HL-60/S4 treated with retinoic acid at 250 ng/mL for 4 days and 3 days (cell line): ENCODE data around the gene SEMA3B.
"Not testable (repeated sequence)": the region's sequence is repeated elsewhere in the genome, so short reads cannot be mapped to it uniquely, and the experiment has no call there.

Source experiments
- in situ Hi-C: fragments of 300-500 bp; cut with MboI; formaldehyde crosslinking; loops from 2 replicates; pipeline ENCODE4 v1.7.0; 2022; ENCODE audit warnings: low sequenced_read_pairs

The SEMA3B gene

DNA sequence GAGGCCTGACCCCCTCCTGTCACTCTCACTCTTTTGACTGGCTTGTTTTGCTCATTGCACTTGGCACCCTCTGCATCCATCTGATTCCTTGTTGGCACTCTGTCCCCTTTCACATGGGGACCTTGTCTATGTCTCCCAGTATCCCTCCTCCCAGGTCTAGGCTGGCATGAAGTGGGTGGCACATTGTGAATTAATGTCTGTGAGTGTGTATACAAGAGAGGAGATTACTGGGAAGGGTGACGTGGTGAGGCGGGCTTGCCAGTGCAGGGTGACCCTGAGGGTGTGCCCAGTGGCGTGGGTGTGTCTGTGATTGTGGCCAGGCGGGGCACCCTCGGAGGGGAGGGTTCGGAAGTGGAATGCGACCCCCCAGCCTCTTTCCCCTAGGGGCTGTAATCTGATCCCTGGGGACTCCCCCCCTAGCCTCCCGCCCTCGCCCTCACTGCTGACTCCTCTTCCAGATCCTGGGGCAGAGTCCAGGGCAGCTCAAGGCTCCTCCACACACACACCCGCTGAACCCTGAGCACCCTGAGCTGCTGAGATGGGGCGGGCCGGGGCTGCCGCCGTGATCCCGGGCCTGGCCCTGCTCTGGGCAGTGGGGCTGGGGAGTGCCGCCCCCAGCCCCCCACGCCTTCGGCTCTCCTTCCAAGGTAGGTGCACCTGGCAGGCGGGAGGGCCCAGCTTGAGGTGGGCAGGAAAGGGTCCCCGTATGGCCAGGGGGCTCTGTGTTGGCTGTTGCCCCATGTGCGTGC is at the start of gene SEMA3B:
TSS of gene SEMA3B (plus strand) at position 445 of the 749 bp plus-strand sequence. CDS start at position 539, 94 bp downstream.
- in situ Hi-C loops = no loop called here

DNA sequence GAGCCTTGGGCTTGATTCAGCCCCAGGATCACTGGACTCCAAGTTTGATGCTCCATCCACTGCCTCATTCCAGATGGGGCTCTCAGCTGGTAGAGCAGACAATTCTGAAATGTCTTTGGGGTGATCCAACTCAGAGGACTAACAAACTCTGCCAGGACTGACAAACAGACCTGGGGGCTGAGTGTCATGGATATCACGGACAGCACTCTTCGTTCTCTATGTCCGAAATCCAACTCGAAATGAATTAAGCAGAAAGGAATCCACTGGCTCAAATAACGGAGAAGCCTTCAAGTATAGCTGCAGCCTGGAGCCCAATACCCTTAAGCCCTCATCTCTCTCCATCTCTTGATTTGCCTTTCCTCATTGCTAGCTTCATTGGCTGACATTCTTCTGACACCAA is 49.7 kb upstream of the SEMA3B start:
- in situ Hi-C loops = no loop called here

DNA sequence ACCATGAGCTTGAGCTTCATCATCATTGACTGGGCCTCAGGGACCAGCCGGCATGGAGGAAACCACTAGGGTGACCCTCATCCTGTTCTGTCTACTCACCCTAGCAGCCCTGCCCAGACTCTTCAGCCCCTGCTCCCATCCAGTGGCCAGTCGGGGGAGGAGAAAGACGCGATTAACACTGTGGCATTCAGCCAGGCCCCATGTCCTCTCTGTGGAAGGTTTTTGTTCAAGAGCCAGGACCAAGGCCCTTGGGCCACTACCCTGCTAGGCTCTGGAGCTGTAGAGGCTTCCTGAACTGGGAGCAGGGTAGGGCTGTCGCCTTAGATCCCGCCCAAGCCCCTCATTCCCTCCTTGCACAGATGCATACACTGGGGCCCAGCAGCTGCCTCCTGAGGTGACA is 48.8 kb upstream of the SEMA3B start:
- in situ Hi-C loops = no loop called here

DNA sequence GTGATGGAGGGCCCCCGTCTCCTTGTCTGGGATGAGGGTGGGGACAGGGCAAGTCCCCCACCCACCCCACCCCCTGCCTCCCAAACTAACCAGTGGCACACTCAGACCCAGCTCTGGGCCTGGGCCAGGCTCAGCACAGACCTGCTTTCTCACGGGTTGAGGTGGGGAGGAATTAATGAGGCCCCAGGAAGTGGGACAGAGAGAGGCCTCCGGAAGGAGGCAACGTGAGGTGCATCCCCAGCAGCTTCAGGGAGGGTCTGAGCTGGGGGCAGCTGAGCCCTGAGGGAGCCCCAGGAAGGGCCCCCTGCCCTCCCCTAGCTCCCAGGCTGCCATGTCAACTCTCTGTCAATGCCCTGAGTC is 47.9 kb upstream of the SEMA3B start:
- in situ Hi-C loops = no loop called here

DNA sequence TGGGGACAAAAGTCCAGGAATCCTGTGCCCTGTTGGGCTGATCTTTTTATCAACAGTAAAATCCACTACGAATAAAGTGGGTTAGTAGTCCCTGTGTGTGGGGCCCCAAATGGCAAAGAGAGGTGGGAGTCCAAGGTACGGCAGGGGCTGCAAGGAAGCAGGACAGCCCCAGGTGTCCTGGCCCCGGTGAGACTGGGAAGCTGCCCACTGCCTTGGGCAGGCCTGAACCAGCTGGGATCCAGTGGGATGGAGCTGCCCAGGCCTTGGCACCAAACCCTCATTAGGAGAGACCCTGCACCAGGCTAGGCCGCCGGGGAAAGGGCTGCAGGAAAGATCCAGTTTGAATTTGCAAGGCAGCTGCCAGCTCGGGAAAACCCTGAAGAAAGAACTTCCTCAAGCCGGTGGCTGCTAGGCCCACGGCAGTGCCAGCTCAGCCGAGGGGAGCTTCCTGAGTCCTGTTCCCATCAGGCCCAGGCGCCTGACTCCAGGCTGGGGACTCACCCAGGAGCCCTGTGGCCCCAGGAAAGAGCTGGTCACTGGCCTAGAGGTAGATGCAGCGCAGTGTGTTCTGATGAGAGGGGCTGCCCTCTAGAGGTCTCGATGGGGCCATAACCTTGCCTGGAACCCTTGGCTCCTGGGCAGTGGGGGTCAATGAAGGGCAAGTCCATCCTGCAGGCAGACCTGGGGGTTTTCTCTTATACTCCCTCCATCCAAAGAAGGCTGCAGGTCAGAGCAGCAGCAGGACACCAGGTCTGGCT is 47.4 kb upstream of the SEMA3B start:
- in situ Hi-C loops = no loop called here

DNA sequence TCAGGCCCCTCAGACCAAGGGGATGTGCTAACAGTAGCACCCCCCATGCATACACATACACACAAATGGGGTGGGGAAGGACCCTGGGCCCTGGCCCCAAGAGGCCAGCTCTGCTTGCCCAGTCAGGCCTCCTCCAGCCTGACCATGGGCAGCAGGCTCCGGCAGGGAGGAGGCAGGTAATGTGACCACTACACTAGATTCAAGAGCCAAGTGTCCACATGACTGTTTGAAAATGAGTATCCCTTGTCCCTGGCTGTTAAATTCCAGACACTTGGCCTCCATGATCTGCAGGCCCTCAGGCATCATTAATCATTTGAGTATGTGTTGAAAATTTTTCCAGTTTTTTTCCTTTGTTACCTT is 46.8 kb upstream of the SEMA3B start:
- in situ Hi-C loops = no loop called here

DNA sequence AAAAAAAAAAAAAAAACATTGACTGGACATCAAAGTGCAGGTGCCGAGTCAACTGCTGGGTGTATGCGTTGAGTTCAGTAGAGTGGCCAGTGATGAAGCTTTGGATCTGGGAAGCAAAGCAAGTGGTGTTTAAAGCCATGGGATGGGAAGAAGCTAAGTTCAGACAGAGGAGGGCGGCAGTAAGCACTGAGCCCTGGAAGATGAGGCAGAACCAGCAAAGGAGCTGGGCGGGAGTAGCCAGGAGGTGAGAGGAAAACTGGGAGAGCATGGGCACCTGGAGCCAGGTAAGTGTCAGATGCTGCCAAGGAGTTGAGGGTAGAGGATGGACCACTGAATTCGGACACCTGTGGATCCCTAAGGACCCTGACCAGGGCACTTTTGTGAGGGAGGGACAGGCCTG is 44.3 kb upstream of the SEMA3B start:
- in situ Hi-C loops = no loop called here

DNA sequence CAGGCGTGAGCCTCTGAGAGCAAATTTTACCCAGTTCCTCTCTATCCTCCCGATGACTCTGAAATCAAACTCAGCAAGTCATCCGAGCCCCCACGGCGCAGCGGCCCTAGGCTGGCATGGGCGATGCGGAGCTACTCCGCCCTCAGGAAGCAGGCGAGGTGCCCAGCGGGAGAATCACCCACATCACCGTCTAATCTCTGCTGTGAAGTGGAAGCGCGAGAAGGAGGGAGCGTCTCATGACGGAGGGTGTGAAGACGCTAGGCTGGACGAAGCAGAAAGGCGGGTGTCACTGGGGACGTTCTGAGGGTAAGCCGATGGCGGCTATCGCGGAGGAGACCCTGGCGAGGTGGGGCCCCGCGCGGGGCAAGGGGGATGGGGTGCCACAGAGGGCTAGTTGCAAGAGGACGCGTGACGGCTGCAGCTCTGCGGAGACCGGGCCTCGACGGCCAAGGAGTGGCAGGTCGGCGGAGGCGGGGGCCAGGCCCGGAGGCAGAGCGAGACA is 42.0 kb upstream of the SEMA3B start:
- in situ Hi-C loops = no loop called here

DNA sequence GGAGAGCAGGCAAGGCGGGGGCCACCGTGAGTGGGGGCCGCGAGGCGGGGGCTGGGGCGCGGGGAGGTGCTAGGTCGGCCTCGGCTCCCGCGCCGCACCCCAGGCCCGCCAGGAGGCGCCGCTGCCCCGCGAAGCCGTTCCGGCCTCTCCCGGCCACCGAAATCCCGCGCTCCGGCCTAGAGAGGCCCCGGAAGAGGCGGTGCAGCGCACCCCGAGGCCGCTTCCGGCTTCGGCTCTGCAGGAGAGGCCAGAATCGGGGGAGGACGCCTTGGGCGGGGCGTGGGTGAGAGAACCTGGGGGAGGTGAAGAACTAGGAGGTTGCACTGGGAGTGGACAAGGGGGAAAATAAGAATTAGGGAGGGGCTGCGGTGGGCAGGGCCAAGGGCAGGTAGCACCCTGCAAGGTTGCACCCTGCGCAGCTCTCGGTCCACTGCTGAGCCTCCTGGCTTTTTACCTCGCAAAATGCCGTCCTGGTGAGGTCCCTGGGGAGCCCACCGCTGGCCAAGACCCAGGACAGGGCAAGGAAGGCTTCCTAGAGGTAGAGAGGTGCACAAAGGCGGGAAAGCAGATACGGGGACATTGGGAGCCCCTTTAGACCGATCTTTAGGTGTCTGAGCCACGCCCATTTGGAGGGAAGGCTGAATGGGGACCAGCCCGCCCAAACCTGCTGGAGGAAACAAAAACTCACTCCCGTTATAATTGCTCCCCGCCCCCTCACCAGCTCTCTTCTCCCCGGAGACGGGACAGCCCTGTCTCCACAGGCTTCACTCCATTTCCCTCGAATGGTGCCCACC is 41.4 kb upstream of the SEMA3B start:
- in situ Hi-C loops = no loop called here

DNA sequence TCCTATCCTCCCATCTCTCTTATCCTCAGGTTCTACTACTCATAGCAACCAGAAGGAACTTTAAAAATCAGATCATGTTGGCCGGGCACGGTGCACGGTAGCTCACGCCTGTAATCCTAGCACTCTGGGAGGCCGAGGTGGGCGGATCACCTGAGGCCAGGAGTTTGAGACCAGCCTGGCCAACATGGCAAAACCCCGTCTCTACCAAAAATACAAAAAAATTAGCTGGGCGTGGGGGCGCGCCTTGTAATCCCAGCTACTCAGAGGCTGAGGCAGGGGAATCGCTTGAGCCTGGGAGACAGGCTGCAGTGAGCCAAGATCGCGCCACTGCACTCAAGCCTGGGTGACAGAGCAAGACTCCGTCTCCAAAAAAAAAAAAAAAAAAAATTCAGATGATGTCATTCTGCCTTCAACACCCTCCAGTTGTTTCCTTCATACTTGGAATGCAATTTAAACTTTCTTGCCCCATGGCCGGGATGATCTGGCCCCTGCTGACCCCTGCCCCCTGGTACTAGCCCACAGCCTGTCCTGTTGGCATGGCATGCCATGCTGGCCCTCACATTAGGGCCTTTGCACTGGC is 40.7 kb upstream of the SEMA3B start:
- in situ Hi-C loops = not testable (repeated sequence)

DNA sequence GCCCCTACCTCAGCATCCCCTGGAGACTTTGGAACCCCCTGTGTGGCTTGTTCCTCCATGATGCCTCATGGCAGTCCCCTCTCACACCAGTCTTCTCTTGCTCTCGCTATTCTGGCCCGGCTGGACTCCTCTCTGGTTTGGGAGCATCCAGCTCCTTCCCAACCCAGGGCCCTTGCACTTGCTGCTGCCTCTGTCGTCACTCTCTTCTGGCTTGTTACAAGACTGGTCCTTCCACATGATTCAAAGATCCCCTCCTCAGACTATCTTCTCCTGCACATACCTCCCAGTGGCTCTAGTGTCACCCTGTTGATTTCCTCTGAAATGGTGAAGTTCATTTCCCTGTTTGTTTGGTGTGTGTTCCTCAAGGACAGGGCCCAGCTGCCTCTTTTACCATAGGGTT is 39.5 kb upstream of the SEMA3B start:
- in situ Hi-C loops = no loop called here

DNA sequence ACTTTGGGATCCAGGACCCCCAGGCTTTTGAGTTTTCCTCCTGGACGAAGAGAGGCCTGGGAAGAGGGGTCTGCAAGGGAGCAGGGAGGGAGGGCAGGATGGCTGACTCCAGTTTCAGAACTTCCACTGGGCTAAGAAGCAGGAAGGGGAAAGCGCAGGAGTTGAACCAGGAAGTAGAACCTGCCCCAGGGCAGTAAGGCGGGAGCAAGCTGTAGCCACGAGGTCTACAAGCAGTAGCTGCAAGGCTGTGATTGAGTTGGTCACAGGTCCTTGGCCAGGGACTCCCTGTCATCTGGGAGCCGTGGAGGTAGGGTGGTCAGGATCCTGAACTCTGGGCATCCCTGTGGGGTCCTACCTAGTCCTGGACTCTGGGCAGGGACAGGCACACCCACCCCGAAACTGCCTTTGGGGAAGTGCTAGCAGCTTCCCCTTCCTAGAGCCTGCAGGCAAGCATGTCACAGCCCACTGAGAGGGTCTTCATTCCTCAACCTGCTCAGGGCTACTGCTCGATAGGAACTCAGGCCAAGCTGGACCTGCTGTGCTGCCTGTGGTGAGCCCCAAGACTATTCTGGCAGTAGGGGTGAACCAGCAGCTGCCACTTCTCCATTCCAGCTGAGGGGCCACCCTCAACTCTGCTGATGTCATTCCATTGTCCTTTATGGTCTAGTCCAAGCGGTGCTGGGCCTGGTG is 38.7 kb upstream of the SEMA3B start:
- in situ Hi-C loops = no loop called here

DNA sequence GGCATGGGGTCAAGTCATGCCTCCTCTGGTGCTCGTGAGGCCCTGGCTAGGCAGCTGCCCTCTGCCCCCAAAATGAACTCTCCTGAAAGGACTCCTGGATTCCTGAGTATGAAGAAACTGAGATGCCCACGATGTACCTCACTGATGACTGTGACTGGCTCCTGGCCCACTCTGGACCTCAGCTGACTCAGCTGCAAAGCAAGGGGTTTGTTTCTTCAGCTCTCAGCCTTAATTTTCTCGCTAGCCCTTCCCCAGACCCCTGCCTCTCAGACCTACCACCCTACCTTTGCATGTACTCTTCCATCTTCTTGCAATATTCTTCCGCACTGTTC is 38.2 kb upstream of the SEMA3B start:
- in situ Hi-C loops = no loop called here

DNA sequence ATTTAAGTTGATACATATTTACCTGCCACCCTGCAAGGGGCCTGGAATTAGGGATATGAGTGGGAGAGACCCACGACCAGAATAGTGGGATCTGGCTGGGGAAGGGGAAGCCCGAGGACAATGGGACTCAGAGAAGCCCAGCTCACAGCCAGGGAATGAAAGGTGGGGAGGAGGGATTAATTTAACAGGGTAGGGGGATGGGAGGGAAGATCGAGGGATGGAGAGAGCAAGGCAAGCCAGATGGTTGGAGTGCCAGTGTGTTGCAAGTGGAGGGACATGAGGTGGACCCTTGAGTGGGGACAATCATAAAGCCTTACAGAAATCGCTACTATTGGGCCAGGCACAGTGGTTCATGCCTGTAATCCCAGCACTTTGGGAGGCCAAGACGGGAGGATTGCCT is 37.4 kb upstream of the SEMA3B start:
- in situ Hi-C loops = no loop called here

DNA sequence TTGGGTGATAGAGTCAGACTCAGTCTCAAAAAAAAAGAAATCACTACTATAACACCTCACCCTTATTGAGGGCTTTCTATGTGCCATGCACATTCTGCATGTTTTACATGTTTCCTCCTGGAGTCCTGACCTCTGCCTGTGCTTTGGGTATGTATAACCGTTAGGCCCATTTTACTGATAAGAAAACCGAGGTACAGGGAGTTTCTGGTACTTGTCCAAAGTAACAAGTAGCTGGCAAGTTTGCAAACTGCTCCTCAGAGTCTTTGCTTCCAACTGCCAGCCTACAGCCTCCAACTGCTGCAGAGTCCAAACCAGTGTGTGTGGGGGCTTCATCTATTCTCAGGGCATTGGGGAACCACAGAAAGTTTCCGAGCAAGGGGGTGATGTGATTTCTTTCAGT is 36.6 kb upstream of the SEMA3B start:
- in situ Hi-C loops = no loop called here

DNA sequence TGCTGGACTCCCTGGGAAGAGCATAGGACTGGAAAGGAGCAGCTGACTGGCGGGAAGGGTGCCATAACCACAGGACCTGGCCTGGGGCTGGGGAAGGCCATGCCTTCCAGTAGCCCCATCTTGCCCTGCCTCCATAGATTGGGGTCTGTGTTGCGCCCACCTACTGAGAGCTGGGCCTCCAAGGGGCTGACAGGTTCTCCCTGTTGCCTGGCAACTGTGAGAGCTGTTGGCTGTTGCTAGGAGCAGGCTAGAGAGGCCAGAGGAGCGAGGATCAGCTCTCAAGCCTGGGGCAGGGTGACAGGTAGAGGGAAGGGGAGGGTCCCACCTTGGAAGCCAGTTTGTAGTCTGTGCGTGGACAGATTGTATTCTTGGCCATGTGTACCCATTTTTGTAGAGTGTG is 35.8 kb upstream of the SEMA3B start:
- in situ Hi-C loops = no loop called here

DNA sequence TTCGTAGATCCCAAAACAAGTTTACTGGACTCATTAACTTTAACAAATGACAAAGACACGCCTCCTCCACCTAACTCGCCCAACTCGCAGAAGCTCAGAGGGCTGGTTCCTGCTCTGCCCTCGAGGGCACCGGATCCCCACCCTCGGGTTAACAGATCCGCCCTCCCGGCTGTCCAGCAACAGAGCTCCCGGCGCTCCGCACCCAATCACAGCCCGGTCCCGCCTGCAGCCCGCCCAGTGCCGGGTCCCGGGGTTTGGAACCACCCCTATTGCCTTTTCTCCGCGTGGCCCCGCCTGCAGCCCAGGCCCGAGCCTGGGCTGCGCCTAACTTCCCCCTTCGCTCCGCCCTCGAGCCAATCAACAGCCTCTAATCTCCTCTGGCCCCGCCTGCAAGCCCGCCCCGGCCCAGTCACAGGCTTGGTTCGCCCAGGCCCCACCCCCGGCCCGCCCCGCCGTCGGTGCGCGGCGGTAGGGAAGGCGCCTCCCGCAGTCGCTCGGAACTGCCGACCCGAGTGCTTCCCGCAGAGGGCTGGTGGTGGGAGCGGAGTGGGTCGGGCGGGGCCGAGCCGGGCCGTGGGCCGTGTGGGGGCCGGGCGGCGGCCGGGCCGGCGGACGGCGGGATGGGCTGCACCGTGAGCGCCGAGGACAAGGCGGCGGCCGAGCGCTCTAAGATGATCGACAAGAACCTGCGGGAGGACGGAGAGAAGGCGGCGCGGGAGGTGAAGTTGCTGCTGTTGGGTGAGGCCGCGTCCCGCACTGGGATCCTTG is 33.0 kb upstream of the SEMA3B start, which contains the start of gene GNAI2:
TSS of gene GNAI2 (plus strand) at position 489 of the 768 bp plus-strand sequence. CDS start at position 621, 132 bp downstream.
- in situ Hi-C loops = no loop called here

DNA sequence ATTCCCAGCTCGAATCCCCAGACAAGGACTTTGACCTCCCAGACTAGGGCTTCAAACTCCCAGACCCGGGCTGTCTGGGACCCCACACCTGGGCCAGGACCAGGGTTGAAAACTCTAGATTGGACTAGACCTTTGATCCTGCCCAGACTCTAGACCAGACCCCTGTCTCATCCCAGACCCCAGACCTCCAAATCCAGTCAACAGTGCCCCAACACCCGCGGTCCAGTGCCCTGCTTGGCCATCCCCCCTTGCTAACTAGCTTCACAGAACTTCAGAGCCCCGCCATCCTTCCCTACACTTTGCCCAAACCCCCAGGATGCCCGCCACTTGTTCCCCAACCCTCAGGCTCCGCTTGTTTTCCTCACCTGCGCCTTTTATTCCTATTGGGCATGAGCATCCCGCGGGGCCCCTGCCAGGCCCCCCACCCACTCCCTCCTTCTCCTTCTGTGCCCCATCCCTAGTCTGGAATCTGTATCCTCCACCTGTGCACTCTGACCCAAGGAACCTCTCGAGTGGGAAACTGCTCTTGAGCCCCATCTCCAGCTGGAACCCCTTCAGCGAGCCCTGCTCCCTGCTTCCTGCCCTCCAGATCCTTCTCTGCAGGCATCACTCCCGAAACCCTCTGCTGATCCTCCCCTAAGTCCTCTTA is 32.3 kb upstream of the SEMA3B start:
- in situ Hi-C loops = no loop called here

DNA sequence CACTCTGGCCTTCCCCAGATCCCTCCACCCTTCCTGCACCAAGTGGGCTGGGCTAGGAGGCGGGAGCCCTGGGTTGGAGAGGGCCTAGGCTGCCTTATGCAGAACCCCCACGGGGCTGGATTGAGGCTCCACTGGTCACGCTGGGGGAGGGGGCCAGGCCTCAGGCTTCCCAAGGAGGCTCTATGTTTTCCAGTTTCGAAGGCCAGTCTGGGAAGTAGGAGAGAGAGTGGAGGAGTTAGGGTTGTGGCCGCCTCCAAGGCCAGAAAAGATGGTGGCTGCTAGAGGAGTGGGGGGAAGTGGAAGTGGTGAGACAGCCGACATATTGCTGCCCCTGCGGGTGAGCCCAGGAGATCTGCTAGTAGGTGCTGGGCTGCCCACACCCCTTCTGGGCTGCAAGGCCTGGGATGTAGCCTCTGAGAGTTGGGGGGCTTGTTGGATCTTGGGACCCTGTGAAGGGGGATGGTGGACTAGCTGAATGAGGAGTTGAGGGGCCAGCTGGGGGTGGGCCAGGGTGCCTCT is 31.8 kb upstream of the SEMA3B start:
- in situ Hi-C loops = no loop called here
